Fibroblast of pulmonary artery (primary cell): ENCODE data around the gene ASCL1.

ENCODE experiments used
- DNase-seq: peaks from one replicate; pipeline ENCODE4 v3.0.0-alpha.2; 2010; ENCODE audit warnings: low read depth
- H3K4me3 ChIP-seq: replicated peaks from 2 replicates; pipeline ENCODE4 v1.5.1; 2011; ENCODE audit warnings: low read depth, mild to moderate bottlenecking, control low read depth, low read length, moderate library complexity
- TF ChIP-seq, protein P1 (sequence below): IDR thresholded peaks from 2 replicates; pipeline ENCODE4 v1.5.1; 2011; ENCODE audit warnings: mild to moderate bottlenecking, control low read depth, low read length, inconsistent platforms; ENCODE audit errors: missing control alignments

Gene ASCL1

DNA sequence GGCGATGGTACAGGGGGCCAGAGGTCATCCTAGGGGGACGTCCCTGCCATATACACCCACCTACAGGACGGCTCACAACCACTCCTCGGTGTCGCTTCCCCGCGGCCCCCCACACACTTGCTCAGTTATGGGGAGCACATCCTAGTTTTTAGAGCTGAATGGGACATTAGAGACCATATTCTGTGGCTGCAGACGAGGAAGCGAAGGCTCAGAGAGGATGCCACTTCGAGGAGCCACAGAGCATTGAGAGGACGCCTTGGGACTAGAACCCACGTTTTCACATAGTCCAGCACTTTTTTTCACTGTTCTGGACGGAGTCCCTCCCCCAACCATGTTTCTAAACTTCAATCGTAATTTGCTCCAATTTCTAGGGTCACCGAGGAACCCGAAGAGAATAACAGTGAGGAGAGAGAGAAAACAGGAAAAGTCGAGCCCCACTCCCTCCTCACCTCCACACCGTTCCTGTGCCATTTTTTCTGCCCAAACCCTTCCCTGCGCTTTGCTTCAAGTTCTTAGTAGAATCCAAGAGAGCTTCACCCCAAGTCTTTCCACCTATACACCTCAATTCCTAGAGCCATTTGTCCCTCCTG lies 641 bp upstream of the ASCL1 start:
- no peak for DNase-seq
- TF ChIP-seq, protein P1, sequence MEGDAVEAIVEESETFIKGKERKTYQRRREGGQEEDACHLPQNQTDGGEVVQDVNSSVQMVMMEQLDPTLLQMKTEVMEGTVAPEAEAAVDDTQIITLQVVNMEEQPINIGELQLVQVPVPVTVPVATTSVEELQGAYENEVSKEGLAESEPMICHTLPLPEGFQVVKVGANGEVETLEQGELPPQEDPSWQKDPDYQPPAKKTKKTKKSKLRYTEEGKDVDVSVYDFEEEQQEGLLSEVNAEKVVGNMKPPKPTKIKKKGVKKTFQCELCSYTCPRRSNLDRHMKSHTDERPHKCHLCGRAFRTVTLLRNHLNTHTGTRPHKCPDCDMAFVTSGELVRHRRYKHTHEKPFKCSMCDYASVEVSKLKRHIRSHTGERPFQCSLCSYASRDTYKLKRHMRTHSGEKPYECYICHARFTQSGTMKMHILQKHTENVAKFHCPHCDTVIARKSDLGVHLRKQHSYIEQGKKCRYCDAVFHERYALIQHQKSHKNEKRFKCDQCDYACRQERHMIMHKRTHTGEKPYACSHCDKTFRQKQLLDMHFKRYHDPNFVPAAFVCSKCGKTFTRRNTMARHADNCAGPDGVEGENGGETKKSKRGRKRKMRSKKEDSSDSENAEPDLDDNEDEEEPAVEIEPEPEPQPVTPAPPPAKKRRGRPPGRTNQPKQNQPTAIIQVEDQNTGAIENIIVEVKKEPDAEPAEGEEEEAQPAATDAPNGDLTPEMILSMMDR, result no peak
- no peak overlapping the region for H3K4me3 ChIP-seq

DNA sequence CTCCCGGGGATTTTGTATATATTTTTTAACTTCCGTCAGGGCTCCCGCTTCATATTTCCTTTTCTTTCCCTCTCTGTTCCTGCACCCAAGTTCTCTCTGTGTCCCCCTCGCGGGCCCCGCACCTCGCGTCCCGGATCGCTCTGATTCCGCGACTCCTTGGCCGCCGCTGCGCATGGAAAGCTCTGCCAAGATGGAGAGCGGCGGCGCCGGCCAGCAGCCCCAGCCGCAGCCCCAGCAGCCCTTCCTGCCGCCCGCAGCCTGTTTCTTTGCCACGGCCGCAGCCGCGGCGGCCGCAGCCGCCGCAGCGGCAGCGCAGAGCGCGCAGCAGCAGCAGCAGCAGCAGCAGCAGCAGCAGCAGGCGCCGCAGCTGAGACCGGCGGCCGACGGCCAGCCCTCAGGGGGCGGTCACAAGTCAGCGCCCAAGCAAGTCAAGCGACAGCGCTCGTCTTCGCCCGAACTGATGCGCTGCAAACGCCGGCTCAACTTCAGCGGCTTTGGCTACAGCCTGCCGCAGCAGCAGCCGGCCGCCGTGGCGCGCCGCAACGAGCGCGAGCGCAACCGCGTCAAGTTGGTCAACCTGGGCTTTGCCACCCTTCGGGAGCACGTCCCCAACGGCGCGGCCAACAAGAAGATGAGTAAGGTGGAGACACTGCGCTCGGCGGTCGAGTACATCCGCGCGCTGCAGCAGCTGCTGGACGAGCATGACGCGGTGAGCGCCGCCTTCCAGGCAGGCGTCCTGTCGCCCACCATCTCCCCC lies 777 bp downstream of the ASCL1 start:
- TF ChIP-seq, protein P1, result no peak
- DNase-seq, result peak; percentile 30
- peak overlapping the region; percentile 40 for H3K4me3 ChIP-seq

DNA sequence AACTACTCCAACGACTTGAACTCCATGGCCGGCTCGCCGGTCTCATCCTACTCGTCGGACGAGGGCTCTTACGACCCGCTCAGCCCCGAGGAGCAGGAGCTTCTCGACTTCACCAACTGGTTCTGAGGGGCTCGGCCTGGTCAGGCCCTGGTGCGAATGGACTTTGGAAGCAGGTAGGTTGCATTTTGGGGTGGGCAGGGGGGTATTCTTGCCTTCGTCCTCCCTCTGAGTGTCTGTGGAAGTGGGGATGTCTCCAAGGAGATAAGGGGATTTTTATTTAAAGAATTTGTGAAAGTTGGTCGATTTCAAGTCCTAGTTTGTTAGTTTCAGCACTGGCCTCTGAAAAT lies 1.3 kb downstream of the ASCL1 start:
- no peak overlapping the region for H3K4me3 ChIP-seq
- TF ChIP-seq, protein P1, result no peak
- no peak for DNase-seq

DNA sequence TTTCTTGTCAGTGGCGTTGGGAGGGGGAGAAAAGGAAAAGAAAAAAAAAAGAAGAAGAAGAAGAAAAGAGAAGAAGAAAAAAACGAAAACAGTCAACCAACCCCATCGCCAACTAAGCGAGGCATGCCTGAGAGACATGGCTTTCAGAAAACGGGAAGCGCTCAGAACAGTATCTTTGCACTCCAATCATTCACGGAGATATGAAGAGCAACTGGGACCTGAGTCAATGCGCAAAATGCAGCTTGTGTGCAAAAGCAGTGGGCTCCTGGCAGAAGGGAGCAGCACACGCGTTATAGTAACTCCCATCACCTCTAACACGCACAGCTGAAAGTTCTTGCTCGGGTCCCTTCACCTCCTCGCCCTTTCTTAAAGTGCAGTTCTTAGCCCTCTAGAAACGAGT lies 1.9 kb downstream of the ASCL1 start:
- DNase-seq, result no peak
- no peak overlapping the region for H3K4me3 ChIP-seq
- TF ChIP-seq, protein P1, result no peak

DNA sequence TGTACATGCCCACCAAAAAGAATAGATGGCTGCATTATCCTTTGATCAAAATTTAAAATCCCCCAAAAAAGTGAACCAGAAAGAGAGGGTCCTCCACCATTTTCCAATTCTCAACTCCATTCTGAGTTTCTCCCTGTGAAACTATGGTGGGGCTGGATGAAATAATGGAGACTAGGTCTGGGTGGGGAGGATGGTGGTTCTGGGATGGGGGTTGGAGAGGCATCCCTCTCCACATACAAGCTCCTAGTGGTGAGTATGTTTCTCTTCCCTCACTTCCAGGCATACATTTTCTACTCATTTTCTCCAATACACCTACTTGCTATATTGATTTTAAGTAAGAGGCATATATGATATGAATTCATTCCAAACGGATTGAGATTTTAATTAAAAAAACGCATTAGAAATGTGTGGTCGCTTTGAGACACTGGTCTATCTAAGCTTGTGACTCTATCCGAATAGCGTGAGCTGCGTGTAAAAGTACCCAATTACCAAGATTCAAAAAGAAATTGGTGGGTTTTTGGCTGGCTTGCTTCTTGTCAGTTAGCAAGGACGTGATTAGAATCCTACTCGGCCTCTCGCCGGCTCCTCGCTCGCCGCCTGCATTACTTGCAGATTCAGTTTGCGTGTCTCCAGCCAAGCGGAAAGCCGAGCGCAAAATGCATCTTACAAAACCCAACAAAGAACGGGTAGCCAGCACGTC lies 3.4 kb downstream of the ASCL1 start:
- H3K4me3 ChIP-seq, result no peak overlapping the region
- DNase-seq, result no peak
- TF ChIP-seq, protein P1, result no peak

DNA sequence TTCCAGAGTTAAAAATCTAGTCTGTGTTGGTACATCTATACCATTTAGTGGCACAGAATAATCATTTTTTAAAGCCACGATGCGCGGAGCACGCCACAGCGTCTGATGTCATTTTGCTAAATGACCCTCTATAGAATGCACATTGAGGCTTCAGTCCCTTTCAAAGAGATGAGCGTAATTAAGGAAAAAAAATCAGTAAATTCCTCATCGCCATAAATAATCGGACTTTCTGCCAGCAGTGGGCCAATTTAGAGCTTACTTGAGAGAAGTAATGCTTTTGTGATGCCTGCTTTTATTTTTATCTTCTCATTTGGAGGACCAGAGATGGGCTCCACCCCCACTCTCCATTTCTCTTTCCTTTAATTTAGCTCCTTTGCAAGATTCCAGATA lies 4.0 kb downstream of the ASCL1 start:
- TF ChIP-seq, protein P1, result no peak
- no peak overlapping the region for H3K4me3 ChIP-seq

More for the DNA sequence above, 4.0 kb downstream of the ASCL1 start:
- no peak for DNase-seq
